Testis (tissue), 2 donors: ENCODE results near the gene CDK14.

ENCODE experiments used
- CTCF ChIP-seq, 3 experiments: fragments of 450-650 bp in 2 of 3; fragments of 200-600 bp in 1 of 3; sonication (generic) in 1 of 3; IDR thresholded peaks; one replicate each; pipeline ENCODE4 v1.5.1; 2016 to 2019; ENCODE audit warnings: antibody characterized with exemption in 3 of 3, mild to moderate bottlenecking in 2 of 3, moderate library complexity in 1 of 3
- POLR2A ChIP-seq: fragments of 450-650 bp; IDR thresholded peaks from one replicate; pipeline ENCODE4 v1.6.1; 2017; ENCODE audit warnings: antibody characterized with exemption, mild to moderate bottlenecking, moderate library complexity

- TF ChIP-seq POLR2A (no peak), CTCF (IDR thresholded peaks at IDR 0.05) (no peak)
These were observed 435.6 kb downstream of the CDK14 start for GRCh38 chr7:91031757-91032156.
